Suppressor macrophage (primary cell): ENCODE results near the gene MACO1.
"Not testable (repeated sequence)": the region's sequence is repeated elsewhere in the genome, so short reads cannot be mapped to it uniquely, and the experiment has no call there.

Experiments used
- DNase-seq, 4 experiments: peaks; one replicate each; pipeline ENCODE4 v3.0.0-alpha.2; 2020 to 2022

MACO1 gene

GRCh38 chr1:25425098-25426085 lies 5.3 kb upstream of the MACO1 start:
- DNase-seq: no peak

GRCh38 chr1:25427696-25428095 lies 3.0 kb upstream of the MACO1 start:
- no peak for DNase-seq

GRCh38 chr1:25428475-25429166 lies 2.1 kb upstream of the MACO1 start:
- no peak for DNase-seq

GRCh38 chr1:25430967-25431881 lies 527 bp downstream of the MACO1 start:
- DNase-seq: peak in 1 of 4 experiments; percentile 24

- no peak for DNase-seq
Measured at GRCh38 chr1:25431955-25432719, 1.4 kb downstream of the MACO1 start.

- no peak for DNase-seq
Measured at GRCh38 chr1:25432749-25433388, 2.2 kb downstream of the MACO1 start.

GRCh38 chr1:25433389-25434186 lies 2.9 kb downstream of the MACO1 start:
- no peak for DNase-seq

GRCh38 chr1:25435397-25436108 lies 4.9 kb downstream of the MACO1 start:
- peak in 2 of 4 experiments; percentile 19 for DNase-seq

GRCh38 chr1:25437672-25438071 lies 7.0 kb downstream of the MACO1 start:
- DNase-seq: no peak

- no peak for DNase-seq
Measured at GRCh38 chr1:25439287-25439686, 8.6 kb downstream of the MACO1 start.

GRCh38 chr1:25442178-25442577 lies 11.5 kb downstream of the MACO1 start:
- no peak for DNase-seq

GRCh38 chr1:25443030-25443699 lies 12.5 kb downstream of the MACO1 start:
- no peak for DNase-seq

- DNase-seq: not testable (repeated sequence)
Measured at GRCh38 chr1:25444604-25445003, 13.9 kb downstream of the MACO1 start.

GRCh38 chr1:25445993-25446538 lies 15.4 kb downstream of the MACO1 start:
- no peak for DNase-seq

- DNase-seq: no peak
Measured at GRCh38 chr1:25447547-25447946, 16.9 kb downstream of the MACO1 start.

- no peak for DNase-seq
Measured at GRCh38 chr1:25450891-25451290, 20.2 kb downstream of the MACO1 start.

- peak in 2 of 4 experiments; percentile 37 to 43 for DNase-seq
Measured at GRCh38 chr1:25451908-25452307, 21.2 kb downstream of the MACO1 start.

GRCh38 chr1:25456502-25456901 lies 25.8 kb downstream of the MACO1 start:
- peak in 3 of 4 experiments; percentile 7 to 52 (median 49) for DNase-seq
